Ramos (cell line): ENCODE measurements around the gene TMEM132C.

Experiments
- in situ Hi-C: fragments of 300-500 bp; cut with MboI; formaldehyde crosslinking; loops from one replicate; pipeline ENCODE4 v1.14.3; 2022; ENCODE audit warnings: low sequenced_read_pairs; ENCODE audit not compliant: unreplicated experiment

The TMEM132C gene

DNA sequence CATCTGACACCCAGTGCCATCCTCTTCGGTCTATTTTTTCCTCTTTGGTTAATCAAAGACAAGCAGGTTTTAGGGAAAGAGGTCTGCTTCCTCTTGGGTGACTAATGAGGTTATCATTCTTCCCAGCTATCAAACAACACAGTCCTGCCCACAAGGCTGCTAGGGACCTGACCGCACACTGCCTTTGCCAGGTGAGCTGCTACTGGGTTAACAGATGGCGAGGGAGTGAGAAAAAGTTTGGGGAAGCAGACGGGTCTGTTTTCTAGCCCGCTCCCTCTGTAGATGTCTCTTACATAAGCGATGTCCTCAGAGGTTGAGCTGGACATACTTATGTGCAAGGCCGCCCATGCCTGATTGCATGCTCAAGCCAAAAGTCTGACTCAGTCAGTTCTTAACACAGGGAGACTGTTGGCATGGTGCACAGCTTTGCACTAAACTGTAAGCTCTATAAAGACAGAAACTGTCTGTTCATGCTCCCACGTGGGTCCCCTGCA, 462.7 kb downstream of the TMEM132C start:
- in situ Hi-C loops, result no loop called here

DNA sequence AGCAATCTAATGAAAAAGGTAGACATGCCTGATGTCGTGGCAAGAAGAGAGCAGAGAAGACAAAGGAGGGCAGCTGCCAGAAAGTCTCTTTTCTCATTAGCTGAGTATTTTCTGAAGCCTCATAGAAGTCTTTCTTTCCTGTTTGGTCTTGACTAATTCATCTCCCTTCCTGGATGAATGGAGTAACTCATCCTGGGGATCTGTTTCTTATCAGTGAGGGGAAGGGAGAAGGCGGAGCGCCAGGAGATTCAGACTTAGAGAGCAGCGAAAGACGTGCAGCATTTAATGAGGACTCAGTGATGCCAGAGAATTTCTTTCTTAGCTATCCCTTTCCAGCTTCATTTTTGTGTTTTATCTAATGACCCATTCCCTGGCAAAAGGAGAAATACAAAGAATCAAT, 467.4 kb downstream of the TMEM132C start:
- in situ Hi-C loops, result no loop called here

DNA sequence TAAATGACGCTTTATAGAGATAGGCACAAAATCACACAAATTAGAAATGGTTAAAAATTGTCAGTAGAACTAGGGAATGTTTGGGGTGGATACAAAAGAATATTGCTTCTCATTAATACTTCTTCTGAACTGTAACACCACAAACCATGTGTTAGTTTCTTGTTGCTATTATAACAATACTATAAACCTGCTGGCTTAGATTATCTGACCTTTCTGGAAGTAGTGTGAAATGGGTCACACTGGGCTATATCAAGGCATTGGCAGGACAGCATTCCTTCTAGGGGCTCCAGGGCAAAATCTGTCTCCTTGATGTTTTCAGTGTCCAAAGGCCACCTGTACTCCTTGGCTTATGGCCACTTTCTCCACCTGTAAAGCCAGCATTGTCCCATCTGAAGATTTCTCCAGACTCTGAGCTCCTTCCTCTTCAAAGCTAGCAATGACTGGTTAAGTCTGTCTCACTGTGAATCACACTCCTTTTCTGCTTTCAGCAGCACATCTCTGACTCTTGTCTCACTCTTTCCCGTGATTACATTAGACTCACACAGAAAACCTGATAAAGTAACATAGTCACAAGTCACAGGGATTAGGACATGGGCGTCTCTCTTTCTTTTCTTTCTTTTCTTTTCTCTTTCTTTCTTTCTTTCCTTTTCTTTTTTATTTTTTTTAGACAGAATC, 470.5 kb downstream of the TMEM132C start:
- in situ Hi-C loops, result no loop called here

DNA sequence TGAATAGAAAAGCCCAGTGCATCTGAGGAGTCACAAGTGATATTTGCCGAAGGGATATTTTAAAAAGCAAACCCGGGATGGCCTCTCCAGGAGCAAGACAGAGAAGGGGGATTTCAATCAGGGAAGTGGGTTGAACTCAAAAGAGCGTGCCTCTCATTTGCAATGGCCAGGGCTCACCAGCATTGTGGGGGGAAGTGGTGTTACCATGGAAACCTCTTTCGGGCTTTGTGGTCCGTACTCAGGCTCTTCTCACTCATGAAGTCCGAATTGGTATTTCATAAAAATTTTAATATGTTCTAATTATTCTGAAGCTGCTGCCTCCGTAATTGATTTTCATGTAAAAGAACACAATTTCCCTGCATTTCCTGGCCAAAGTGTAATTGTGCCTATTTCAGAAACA, 476.9 kb downstream of the TMEM132C start:
- in situ Hi-C loops, result no loop called here

DNA sequence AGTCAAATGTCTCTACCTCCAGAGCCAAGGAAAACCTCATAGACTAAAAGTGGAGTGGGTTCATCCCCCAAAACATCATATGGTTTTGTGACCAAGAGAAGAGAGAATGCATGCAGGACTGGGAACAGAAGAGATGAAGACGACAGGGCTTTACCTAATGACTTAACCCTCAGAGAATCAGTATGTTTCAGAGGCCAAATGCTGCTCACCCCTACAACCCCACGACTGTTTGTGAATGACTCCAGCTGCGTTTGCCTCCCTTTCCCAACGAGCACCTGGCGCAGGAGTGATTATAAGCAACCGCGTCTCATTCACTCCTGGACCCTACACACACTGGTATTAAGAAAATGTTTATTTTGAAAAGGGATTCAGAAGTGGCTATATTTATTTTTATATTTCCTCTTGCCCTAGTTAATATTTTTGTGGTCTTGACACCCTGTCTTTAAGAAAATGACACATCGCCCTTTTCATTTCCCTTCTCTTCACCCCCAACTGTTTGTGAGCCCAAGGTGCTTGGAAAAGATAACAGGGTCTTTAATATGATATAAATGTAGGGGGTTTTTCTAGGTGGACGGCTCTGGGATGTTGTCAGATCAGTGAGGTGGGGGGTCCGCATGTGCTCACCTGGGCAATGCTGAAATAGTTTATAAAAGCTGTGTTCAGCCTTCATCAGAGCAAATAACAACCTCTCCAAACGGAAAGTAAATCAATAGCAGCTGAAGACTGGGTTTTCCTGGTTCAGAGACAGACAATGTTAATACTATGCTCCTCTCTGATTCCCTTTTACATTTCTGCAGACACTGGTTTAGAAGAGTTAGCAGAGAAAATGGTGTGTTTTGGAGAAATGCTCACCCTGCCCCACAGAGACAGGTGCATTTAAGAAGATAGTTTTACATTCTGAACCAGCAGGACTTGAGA, 479.1 kb downstream of the TMEM132C start:
- in situ Hi-C loops, result no loop called here

DNA sequence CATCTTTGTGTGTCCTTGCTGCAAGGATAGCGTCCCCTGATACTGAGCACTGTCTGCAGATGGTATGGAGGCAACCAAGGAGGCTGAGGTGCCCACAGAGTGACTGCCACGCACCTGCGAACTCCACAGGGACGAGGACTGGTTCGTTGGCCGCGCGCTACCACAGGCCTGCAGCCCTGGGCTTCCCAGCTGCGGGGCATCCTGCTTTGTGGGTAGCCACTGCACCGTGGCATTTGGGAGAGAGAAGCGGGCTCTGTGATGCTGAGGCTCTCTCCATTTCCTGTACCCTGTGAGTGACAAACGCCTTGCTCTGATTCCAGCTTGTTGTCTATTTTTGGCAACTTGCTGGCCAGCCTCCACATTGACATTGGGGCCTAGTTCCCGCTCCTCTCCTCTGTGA, 480.5 kb downstream of the TMEM132C start:
- in situ Hi-C loops, result no loop called here

DNA sequence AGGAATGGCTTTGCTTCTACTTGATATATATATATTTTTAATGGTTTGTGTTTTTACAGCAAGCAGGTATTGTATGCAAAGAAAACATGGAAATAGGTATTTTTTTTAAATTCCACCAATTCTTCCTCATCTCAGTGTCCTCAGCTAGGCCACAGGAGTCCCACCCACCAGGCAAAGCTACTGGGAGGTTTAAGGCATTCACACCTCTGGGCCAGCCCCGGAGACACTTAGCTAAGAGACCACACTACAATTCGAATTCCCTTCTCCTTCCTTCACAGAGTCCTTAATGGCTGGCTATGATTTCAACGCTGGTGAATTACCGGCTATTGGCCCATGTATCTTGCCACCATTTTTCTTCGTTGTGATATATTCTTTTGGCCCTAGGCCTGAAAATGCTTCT, 485.4 kb downstream of the TMEM132C start:
- in situ Hi-C loops, result no loop called here

DNA sequence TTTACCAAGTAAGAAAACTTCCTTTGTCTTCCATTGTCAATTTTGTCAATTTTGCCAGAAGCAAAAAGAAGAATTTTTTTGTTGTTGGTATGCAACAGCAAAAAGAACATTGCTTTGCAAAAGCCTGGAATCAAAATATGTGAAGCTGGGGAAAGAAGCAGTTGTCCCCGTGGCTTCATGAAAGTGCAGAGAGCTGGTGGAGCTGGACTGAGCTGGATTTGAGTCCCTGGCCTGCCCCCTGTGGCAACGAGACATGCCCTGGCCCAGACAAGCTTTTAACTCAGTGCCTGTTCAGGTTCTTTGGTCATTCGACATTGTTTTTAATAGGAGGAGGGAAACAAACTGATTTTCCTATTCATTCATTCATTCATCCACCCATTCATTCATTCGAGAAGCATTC, 486.5 kb downstream of the TMEM132C start:
- in situ Hi-C loops, result no loop called here

DNA sequence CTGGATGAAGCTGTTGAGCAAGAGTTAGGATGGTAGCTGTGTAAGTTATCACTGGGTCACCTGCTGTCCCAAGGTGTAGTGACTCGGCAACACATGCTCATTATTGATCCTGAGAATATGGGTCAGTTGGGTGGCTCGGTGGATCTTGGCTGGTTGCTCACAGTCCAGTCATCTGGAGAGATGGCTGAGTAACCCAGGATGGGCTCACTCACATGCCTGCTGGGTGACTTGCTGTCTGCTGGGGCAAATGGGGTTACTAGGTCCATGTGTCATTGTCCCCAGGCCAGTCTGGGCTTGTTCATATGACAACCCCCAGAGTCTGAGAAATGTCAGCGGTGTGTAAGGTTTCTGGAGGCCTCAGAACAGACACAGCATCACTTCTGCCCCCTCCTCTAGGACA, 487.3 kb downstream of the TMEM132C start:
- in situ Hi-C loops, result no loop called here

DNA sequence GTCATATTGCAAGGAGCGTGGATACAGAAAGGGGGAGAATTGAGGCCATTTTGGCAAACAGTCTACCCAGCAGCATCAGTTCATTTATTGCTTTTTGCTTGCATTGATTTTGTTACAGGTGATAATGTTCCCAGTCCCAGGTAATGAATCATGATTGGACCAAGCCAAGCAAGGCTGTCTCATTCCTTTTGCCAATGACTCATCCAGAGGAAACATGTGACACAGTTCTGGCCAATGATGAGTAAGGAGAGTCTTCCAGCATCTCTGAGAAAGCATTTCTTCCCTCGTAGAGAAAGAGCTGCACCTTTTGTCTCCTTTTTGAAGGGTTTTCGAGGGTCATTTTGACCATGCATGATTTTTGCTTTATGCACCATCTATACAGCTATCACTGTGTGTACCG, 488.6 kb downstream of the TMEM132C start:
- in situ Hi-C loops, result no loop called here
